ACC112 (cell line): ENCODE data around the gene FAM3B.

Experiments
- H2AFZ ChIP-seq: fragments of 200-600 bp; sonication (generic); one replicate; pipeline ENCODE4 v1.6.0; 2017; ENCODE audit warnings: antibody characterized with exemption, low read length; ENCODE audit not compliant: unreplicated experiment
- H3K27ac ChIP-seq: fragments of 200-600 bp; sonication (generic); 2 replicates; pipeline ENCODE4 v1.5.1; 2014; ENCODE audit warnings: low read depth, mild to moderate bottlenecking, antibody characterized with exemption, low read length, moderate library complexity
- H3K27me3 ChIP-seq: fragments of 200-600 bp; sonication (generic); 2 replicates; pipeline ENCODE4 v1.6.1; 2014; ENCODE audit warnings: mild to moderate bottlenecking, antibody characterized with exemption, low read length, moderate library complexity, mixed read lengths; ENCODE audit not compliant: insufficient read depth
- H3K36me3 ChIP-seq: fragments of 200-600 bp; sonication (generic); 2 replicates; pipeline ENCODE4 v1.6.1; 2016; ENCODE audit warnings: mild to moderate bottlenecking, antibody characterized with exemption, low read length, moderate library complexity, mixed read lengths; ENCODE audit not compliant: insufficient read depth
- H3K4me1 ChIP-seq: fragments of 200-600 bp; sonication (generic); one replicate; pipeline ENCODE4 v1.6.1; 2016; ENCODE audit warnings: low read length, mixed read lengths; ENCODE audit not compliant: insufficient read depth, unreplicated experiment, control insufficient read depth
- H3K4me3 ChIP-seq: fragments of 200-600 bp; sonication (generic); 2 replicates; pipeline ENCODE4 v1.5.1; 2014; ENCODE audit warnings: mild to moderate bottlenecking, low read depth, low read length
- H3K79me2 ChIP-seq: fragments of 200-600 bp; sonication (generic); one replicate; pipeline ENCODE4 v1.6.0; 2016; ENCODE audit warnings: low read length; ENCODE audit not compliant: control insufficient read depth, unreplicated experiment, insufficient read depth

Gene FAM3B

DNA sequence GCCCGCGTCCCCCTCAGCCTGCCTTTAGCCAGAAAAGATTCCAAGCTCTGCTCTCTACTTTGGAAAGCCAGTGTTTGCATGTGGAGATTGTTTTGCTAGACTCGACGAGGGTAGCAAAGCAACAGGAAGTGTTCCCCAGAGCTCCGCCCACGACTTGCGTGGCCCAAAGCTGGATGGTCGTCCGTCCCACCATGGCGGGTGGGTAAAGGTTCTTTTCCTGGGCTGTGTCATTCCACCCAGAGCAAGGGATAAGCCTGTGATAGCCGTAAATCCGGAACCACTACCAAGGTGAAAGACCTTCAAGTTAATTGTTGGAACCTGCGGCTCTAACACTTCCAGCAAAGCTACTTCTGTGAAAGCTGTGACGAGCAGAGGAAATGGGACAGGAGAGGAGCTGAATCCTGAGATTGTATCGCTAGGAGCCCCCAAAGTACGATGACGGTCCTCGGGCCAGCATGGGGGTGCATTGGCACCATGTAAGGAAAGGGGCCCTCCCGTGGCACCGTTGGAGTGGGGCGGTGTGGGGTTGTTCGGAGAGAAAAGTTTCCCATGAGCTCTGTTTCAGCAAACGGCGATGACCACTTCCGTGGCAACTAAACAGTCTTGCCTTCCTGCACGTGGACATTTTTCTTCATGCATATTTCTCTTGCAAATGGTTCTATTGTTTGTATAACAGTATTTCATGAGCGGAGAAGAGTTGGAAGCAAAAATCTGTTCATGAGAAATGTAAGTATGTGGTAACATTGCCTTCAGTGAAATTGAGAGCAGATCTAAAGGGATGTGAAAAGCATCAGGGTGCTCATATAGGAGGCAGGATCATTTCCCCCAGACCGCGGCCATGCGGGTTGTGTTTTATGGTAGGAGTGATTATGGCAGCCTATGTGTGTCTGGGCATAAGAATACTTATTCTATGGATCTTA, 53.6 kb downstream of the FAM3B start:
- no peak overlapping the region for H2AFZ ChIP-seq
- H3K27me3 ChIP-seq: no peaks in the 10 kb centered on the region
- H3K4me3 ChIP-seq: no peak overlapping the region
- peaks cover 25% of the 10 kb centered on the region for H3K36me3 ChIP-seq
- H3K4me1 ChIP-seq: peaks cover 51% of the 10 kb centered on the region
- H3K79me2 ChIP-seq: peaks cover 94% of the 10 kb centered on the region
- no peak overlapping the region for H3K27ac ChIP-seq

DNA sequence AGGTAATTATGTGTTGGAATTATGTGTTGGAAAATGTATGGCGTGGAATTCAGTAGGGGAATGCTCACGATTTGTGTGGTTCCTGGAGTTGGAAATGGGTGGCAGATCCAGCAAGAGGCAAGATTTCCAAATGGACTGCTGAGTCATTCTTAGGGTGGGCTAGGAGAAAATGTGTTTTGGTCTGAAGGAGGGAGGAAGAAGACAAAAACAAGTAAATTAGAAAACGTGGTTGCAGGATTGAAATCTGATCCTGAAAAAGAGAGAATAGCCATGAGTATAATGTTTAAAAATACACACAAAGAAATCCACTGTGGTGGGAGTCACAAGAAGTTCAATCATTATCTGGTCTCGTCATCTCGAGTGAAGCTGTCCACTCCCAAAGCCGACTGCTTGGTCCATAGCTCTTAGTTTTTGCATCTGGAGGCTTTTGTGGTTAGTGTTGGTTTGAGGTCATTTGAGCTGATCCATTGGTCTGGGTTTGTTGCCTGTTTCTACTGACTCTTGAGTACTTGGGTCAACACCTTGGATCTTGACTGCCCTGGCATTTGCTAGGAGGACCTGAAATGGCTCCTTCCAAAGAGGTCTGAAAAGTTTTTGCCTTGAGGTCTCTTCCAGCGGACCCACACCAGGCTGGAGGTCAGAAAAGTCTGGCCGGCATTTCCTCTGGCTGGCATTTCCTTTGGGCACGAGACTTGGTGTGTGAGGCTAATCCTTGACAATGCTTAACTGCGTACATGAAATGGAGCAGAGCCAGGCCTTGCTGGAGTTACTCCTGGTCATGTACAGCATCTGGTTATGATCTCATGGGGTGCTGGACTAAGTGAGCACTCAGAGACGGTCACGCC, 54.5 kb downstream of the FAM3B start:
- peaks cover 45% of the 10 kb centered on the region for H3K4me1 ChIP-seq
- no peak overlapping the region for H3K27ac ChIP-seq
- peaks cover 94% of the 10 kb centered on the region for H3K79me2 ChIP-seq
- H3K36me3 ChIP-seq: peaks cover 18% of the 10 kb centered on the region; the same call in 1 of the 2 replicates
- H2AFZ ChIP-seq: no peak overlapping the region
- H3K4me3 ChIP-seq: no peak overlapping the region
- no peaks in the 10 kb centered on the region for H3K27me3 ChIP-seq

DNA sequence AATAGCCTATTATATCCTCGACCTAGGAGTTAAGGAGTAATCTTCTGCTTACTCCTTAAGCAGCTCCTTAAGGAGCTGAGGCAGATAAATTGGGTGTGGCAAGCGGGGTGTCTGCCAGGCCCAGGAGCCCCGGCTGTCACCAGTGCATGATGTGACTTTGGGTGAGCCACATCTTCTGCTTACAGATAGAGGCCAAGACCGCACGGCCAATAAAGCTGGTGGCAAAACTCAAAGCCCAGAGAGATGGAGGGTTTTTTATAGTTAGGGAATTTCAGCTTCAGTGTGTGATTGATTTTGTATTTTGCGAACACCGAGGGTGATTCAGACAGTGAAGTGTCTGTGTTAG, 55.1 kb downstream of the FAM3B start:
- Histone ChIP-seq H3K4me3 (no peak overlapping the region), H3K79me2 (peaks cover 88% of the 10 kb centered on the region), H3K27me3 (no peaks in the 10 kb centered on the region), H3K4me1 (peaks cover 40% of the 10 kb centered on the region), H3K27ac (no peak overlapping the region), H2AFZ (no peak overlapping the region), H3K36me3 (peaks cover 18% of the 10 kb centered on the region; the same call in 1 of the 2 replicates)

DNA sequence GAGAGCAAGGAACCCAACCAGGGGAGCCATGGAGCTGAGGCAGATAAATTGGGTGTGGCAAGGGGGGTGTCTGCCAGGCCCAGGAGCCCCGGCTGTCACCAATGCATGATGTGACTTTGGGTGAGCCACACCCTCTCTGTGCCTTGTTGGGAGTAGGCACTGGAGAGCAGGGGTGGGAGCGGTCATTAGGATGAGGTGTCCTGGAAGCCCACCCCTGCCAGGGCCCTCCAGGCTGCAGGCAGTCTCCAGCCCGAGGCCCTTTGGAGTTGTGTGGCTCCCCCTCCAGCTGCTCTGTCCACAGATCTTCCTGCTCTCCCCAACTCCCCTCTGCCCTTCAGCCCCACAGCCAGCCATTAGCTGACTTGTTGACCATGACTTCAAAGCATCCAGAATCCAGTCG, 56.7 kb downstream of the FAM3B start:
- Histone ChIP-seq H2AFZ (no peak overlapping the region), H3K4me3 (no peak overlapping the region), H3K4me1 (peaks cover 24% of the 10 kb centered on the region), H3K27ac (no peak overlapping the region), H3K79me2 (peaks cover 72% of the 10 kb centered on the region), H3K36me3 (peaks cover 19% of the 10 kb centered on the region; the same call in 1 of the 2 replicates), H3K27me3 (no peaks in the 10 kb centered on the region)

DNA sequence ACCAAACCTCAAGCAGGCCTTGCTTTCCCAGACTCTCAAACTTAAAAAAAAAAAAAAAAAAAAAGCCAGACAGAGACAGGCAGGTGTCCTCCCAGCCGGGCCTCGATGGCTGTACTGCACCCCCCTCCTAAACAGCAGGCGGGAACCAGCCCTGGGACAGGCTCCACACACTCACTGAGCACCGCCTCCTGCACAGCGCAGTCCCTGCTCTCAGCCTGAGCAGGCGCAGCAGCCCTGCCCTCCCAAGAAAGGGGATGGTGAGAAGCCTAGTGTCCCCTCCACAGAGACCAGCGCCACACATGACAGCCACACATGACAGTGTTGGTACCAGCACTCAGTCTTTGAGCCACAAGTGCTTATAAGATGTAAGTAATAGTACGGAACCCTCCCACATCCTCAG, 57.2 kb downstream of the FAM3B start:
- Histone ChIP-seq H3K4me3 (no peak overlapping the region), H3K27me3 (no peaks in the 10 kb centered on the region), H3K36me3 (peaks cover 24% of the 10 kb centered on the region), H2AFZ (no peak overlapping the region), H3K4me1 (peaks cover 19% of the 10 kb centered on the region), H3K79me2 (peaks cover 67% of the 10 kb centered on the region), H3K27ac (no peak overlapping the region)

DNA sequence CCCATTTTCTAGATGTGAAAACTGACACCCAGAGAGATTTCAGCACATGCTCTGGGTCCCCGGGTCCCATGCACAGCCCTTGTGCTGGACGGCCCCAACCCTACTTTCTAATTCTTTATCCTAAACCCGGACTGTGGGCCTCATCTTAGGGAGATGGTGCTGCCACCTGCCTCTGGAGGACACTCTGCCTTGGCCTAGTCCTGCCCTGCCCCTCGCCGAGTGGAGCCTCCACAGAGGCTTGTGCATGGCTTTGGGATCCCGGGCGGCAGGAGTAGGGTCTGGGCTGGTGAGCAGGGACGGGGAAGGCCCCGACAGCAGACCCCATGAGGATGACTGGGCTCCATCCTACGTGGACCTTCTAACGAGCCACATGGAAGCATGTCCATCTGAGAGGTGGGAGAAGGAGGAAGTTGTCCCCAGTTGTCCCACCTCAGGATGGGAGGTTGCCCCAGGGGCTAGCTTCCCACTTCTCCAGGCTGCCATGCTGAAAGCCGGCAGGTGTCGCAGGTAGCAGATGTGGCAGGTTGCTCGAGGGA, 57.6 kb downstream of the FAM3B start:
- Histone ChIP-seq H3K4me3 (no peak overlapping the region), H3K27me3 (no peaks in the 10 kb centered on the region), H2AFZ (no peak overlapping the region), H3K36me3 (peaks cover 27% of the 10 kb centered on the region), H3K79me2 (peaks cover 62% of the 10 kb centered on the region), H3K4me1 (peaks cover 14% of the 10 kb centered on the region), H3K27ac (no peak overlapping the region)

DNA sequence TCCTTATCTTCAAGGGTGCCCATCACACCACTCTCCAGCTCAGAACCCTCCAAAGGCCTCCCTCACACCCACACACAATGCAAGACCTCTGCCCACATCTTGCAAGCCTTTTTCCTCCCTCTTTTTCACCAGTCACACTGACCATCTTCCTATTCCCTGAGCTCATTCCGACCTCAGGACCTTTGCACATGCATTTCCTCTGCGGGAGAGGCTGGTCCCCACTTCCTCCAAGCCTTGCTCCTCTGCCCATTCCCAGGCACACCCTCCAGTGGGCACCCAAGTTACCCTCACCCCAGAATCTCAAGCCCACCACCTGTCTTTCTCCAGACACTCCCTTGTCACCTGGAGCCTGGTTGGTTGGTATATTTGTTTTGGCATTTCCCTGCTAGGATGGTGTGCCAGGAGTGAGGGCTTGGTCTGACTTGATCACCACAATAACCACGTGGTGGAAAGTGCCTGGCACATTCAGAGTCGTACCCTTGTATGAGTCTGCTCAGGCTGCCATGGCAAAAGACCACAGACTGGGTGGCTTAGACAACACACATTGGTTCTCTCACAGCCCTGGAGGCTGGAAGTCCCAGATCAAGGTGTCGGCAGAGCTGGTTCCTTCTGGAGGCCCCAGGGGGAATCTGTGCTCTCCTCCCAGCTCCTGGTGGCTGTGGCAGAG, 58.4 kb downstream of the FAM3B start:
- Histone ChIP-seq H2AFZ (no peak overlapping the region), H3K4me1 (peaks cover 10% of the 10 kb centered on the region), H3K36me3 (peaks cover 32% of the 10 kb centered on the region), H3K27me3 (no peaks in the 10 kb centered on the region), H3K79me2 (peaks cover 57% of the 10 kb centered on the region), H3K4me3 (no peak overlapping the region), H3K27ac (no peak overlapping the region)

DNA sequence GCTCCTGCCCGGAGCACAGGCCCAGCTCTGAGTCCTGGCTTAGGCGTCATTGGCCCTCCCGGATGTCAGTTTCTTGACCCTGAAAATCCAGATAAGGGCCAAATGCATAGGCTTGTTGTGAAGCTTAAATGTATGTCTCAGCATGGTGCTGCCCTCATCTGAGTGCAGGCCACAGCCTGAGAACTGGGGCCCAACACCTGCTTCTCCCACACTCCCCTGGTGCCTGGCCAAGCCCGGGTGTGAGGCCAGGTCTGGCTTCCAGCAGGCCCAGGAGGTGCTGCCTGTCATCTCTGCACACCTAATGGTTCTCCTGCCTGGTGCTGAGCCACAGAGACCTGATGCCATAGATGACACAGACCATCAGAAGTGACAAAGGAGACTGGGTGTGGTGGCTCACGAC, 59.3 kb downstream of the FAM3B start:
- peaks cover 2% of the 10 kb centered on the region for H3K4me1 ChIP-seq
- H2AFZ ChIP-seq: no peak overlapping the region
- no peaks in the 10 kb centered on the region for H3K27me3 ChIP-seq
- H3K79me2 ChIP-seq: peaks cover 48% of the 10 kb centered on the region
- no peak overlapping the region for H3K4me3 ChIP-seq
- no peak overlapping the region for H3K27ac ChIP-seq
- H3K36me3 ChIP-seq: peaks cover 33% of the 10 kb centered on the region

DNA sequence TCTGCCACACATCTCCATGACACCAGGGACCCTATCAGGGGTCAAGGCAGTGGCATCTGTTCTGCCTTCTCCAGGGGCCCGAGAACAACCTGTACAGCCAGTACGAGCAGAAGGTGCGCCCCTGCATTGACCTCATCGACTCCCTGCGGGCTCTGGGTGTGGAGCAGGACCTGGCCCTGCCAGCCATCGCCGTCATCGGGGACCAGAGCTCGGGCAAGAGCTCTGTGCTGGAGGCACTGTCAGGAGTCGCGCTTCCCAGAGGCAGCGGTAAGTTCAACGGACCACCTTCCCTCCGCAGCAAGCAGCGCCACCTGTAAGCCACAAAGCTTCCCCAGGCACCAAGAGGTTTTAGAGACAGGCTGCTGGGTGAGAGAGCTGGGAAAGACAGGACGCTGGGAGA, 61.1 kb downstream of the FAM3B start:
- peaks cover 44% of the 10 kb centered on the region for H3K36me3 ChIP-seq
- H3K27me3 ChIP-seq: no peaks in the 10 kb centered on the region
- no peak overlapping the region for H3K27ac ChIP-seq

DNA sequence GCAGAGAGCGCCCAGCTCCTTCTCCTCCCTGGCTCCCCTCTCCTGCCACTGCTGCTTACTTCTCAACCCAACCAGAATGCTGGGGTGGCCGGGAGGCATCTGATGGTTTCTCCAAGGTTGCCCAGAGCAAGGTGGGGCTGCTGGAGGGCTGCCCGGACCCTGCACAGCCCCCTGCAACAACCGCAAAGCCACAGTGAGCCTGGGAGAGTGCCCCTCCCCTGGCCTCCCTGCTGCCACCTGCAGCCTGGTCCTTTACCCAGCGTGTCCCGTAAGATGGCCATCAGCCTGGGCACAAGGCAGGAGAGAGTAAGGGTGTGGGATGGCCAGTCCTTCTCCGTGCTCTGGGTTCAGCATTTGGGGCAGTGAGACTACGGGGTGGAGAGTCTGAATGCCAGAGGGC, 62.2 kb downstream of the FAM3B start:
- Histone ChIP-seq H3K36me3 (peaks cover 54% of the 10 kb centered on the region), H3K4me3 (no peak overlapping the region), H3K27me3 (no peaks in the 10 kb centered on the region), H3K4me1 (no peaks in the 10 kb centered on the region), H3K79me2 (peaks cover 21% of the 10 kb centered on the region), H2AFZ (no peak overlapping the region), H3K27ac (no peak overlapping the region)

More for the DNA sequence above, 61.1 kb downstream of the FAM3B start:
- no peak overlapping the region for H2AFZ ChIP-seq
- H3K4me1 ChIP-seq: no peaks in the 10 kb centered on the region
- H3K4me3 ChIP-seq: no peak overlapping the region
- H3K79me2 ChIP-seq: peaks cover 30% of the 10 kb centered on the region
